Measurements from ENCODE around the gene NEUROG2. TPM values are rescaled to one million over a fixed set of nuclear protein-coding genes. Genes with fewer than 3 reads are reported as not detected.

Gene NEUROG2
- total RNA-seq, 2 donors from 2014 or later = not detected

DNA sequence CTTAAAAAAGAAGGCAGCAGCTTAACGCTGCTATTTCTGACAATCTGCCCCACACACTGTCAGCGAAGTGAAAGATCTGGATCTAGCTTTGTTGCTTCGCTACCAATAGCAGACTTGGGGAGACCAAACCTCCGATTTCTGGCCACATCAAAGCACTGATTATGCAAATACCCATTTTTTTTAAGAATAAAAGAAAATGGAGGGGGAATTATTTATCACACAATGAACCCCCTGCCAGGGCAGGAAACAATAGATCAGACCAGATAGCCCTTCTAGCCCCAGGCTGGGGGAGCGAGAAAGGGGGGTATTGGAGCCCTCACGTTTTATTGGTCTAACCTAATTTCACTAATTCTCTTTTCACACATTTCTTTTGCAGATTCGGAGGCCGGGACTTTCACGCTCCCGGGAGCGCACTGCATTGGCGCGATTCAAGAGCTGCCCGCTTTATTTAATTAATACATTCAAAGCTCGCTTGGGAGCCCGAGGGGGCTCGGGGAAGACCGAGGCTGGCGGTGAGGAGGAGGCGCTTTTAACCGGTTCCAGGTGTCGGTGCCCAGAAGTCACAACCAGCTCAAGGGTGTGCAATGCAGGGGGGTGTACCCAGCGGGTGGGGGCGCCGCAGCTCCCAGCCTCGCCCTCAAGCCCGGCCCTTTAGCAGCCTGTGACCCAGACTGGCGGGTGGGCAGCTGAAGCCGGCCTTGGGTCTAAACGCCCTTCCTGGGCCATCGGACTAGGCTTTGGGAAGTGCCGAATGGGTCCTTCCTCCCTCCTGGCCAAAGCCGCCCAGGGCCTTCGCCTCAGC, 5.5 kb downstream of the NEUROG2 start:
- peaks cover 83% of the 10 kb centered on the region for H3K27me3 ChIP-seq
- H3K36me3 ChIP-seq = no peaks in the 10 kb centered on the region
- peaks cover 13% of the 10 kb centered on the region for H3K4me1 ChIP-seq
- no peaks in the 10 kb centered on the region for H3K9me3 ChIP-seq
- no peak overlapping the region for H3K9ac ChIP-seq (ENCODE audit: low read depth in 2 of 2, low read length in 2 of 2)
- no peak overlapping the region for H3K4me3 ChIP-seq
- no peak for DNase-seq
- H3K27ac ChIP-seq = no peak overlapping the region
- intact Hi-C loops (cut with DNase I) = no loop called here
- TF ChIP-seq, protein P1, sequence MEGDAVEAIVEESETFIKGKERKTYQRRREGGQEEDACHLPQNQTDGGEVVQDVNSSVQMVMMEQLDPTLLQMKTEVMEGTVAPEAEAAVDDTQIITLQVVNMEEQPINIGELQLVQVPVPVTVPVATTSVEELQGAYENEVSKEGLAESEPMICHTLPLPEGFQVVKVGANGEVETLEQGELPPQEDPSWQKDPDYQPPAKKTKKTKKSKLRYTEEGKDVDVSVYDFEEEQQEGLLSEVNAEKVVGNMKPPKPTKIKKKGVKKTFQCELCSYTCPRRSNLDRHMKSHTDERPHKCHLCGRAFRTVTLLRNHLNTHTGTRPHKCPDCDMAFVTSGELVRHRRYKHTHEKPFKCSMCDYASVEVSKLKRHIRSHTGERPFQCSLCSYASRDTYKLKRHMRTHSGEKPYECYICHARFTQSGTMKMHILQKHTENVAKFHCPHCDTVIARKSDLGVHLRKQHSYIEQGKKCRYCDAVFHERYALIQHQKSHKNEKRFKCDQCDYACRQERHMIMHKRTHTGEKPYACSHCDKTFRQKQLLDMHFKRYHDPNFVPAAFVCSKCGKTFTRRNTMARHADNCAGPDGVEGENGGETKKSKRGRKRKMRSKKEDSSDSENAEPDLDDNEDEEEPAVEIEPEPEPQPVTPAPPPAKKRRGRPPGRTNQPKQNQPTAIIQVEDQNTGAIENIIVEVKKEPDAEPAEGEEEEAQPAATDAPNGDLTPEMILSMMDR (IDR thresholded peaks at IDR 0.05) = no peak

DNA sequence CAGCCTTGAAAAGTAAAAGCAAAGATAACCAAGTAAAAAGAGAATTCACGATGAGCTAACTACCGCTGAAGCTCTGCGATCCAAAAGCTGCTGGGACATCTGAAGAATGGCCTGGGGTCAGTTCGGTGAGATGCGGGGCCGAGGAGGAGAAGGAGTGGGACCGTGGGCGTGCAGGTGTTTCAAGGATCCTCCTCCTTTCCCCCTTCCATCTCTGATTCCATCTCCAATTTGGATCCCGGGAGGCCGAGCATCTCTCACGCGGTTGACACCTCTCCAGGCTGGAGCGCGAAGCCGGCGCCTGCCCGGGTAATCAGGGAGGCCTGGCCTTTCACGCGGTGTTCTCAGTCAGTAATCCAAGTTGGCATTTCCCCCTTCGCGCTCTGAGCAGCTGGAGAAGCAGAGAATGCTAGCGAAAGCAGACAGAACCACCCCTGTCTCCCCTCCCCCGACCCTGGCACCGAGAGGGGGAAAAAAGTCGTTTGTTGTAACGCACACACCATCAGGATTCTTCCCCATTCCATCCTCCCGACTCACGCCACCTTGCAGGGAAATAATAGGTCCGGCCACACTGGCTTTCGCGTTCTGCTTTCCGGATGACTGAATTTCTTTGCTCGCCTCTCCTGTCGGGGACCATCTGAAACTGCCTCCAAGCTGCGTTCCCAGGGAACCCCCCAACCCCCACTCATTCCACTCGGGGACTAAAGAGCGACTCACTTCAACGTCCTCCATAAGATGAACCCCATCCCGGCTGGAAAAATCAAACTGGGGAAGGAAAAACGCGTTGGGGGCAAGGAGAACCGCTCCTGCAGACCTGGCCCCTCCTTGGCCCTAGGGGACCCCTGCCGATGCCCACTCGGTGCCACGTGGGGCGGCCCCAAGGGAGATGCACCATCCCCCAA, 6.5 kb downstream of the NEUROG2 start:
- no peak overlapping the region for H3K4me3 ChIP-seq
- peaks cover 76% of the 10 kb centered on the region for H3K27me3 ChIP-seq
- no peaks in the 10 kb centered on the region for H3K36me3 ChIP-seq
- H3K9me3 ChIP-seq = no peaks in the 10 kb centered on the region
- no peak overlapping the region for H3K27ac ChIP-seq
- no peak overlapping the region for H3K9ac ChIP-seq (ENCODE audit: low read depth in 2 of 2, low read length in 2 of 2)
- DNase-seq = no peak
- TF ChIP-seq, protein P1 (IDR thresholded peaks at IDR 0.05) = no peak
- intact Hi-C loops (cut with DNase I) = no loop called here
- peaks cover 6% of the 10 kb centered on the region for H3K4me1 ChIP-seq

DNA sequence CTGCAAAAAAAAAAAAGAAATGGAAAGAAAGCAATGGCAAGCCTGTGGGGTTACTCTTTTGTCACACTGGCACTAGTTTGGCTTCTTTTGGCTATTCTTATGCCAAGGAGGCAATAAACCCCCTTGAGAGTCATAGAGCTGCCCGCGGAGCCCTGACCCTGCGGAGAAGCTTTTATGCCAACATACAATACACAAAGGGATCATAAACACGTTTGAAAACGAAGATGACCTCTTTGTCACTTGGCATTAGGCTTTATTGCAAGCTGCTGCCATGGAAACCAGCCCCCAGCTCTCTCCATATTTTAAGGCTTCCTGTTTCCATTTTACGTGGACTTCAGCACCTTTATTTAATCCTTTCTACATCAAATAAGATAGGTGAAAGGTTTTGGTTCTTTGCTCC, 7.6 kb downstream of the NEUROG2 start:
- intact Hi-C loops (cut with DNase I) = no loop called here
- H3K27me3 ChIP-seq = peaks cover 66% of the 10 kb centered on the region

DNA sequence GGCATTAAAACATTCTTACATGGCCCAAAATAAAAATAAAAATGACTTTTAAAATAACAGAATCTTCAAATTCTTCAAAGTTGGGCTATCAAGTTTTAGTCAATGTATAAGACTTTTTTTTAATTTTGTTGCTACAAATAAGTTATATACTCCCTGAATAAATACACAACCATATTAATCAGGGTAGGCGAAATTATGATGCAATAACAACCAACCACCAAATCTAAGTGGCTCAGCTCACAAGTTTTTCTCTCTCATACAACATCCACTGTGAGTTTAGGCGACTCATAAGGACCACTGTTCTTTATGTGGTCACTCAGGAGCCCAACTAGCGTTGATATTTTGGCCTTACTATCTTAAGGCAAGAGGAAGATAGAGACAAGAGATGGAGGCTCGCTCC, 11.2 kb downstream of the NEUROG2 start:
- no peaks in the 10 kb centered on the region for H3K9me3 ChIP-seq
- TF ChIP-seq, protein P1 (IDR thresholded peaks at IDR 0.05) = no peak
- no peak overlapping the region for H3K27ac ChIP-seq
- no peaks in the 10 kb centered on the region for H3K4me1 ChIP-seq
- intact Hi-C loops (cut with DNase I) = no loop called here
- H3K9ac ChIP-seq (ENCODE audit: low read depth in 2 of 2, low read length in 2 of 2) = no peak overlapping the region
- DNase-seq = no peak
- no peaks in the 10 kb centered on the region for H3K36me3 ChIP-seq
- no peak overlapping the region for H3K4me3 ChIP-seq
- peaks cover 32% of the 10 kb centered on the region for H3K27me3 ChIP-seq

More for the DNA sequence above, 7.6 kb downstream of the NEUROG2 start:
- Histone ChIP-seq H3K9me3 (no peaks in the 10 kb centered on the region), H3K27ac (no peak overlapping the region), H3K36me3 (no peaks in the 10 kb centered on the region), H3K9ac (ENCODE audit: low read depth in 2 of 2, low read length in 2 of 2) (no peak overlapping the region), H3K4me1 (peaks cover 5% of the 10 kb centered on the region), H3K4me3 (no peak overlapping the region)
- no peak for DNase-seq
- TF ChIP-seq, protein P1 (IDR thresholded peaks at IDR 0.05) = no peak

DNA sequence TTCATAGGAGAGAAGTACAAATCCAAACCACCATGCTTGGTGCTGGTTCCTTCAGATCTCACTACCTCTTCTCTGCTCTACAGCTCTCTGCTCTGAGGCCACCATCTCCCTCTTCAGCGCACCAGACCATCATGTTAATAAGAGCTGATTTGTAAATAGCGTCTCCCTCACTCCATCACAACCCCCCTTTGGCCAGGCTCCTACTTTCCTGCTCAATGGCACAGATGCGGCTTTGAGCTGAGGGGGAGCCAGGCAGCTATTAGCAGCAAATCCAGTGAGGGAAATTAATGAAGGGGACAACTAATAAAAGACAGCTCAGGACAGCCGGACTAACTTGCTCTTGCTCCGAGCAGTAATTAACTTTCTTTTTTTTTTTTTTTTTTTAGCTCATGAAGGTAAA, 13.1 kb downstream of the NEUROG2 start:
- Histone ChIP-seq H3K36me3 (no peaks in the 10 kb centered on the region), H3K9ac (ENCODE audit: low read depth in 2 of 2, low read length in 2 of 2) (no peak overlapping the region), H3K27ac (no peak overlapping the region), H3K9me3 (no peaks in the 10 kb centered on the region), H3K4me3 (no peak overlapping the region), H3K4me1 (no peaks in the 10 kb centered on the region), H3K27me3 (peaks cover 17% of the 10 kb centered on the region)
- intact Hi-C loops (cut with DNase I) = no loop called here
- TF ChIP-seq, protein P1 (IDR thresholded peaks at IDR 0.05) = no peak
- DNase-seq = no peak

All from colonic mucosa (tissue), 4 donors.